NCI-H526 treated with DMSO at 0.1 percent for 48 hours (cell line): ENCODE data around the gene CELSR1.
"Not testable (repeated sequence)": the region's sequence is repeated elsewhere in the genome, so short reads cannot be mapped to it uniquely, and the experiment has no call there.

ENCODE experiments used
- DNase-seq: peaks from one replicate; lab custom pipeline; 2025; lab: John Stamatoyannopoulos, UW

CELSR1 gene

DNA sequence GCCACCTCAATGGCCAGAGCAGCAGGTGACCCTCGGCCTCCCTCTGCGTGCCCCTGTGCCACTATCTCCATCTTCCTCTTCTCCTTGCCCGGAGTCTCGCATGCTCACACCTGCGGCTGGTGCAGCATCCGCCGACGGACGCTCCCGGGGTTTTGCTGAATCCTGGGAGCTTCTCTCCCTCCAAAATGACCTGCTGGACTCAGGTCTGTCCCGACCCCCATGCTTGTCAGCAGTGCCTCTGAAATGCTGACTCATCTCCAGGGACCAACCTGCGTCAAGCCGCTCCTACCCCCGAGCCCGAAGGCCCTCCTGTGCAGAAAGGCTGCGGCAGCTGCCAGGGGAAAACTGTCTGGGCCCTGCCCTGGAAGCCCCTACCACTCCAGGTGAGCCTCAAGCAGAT is 58.4 kb downstream of the CELSR1 start:
- DNase-seq = no peak

DNA sequence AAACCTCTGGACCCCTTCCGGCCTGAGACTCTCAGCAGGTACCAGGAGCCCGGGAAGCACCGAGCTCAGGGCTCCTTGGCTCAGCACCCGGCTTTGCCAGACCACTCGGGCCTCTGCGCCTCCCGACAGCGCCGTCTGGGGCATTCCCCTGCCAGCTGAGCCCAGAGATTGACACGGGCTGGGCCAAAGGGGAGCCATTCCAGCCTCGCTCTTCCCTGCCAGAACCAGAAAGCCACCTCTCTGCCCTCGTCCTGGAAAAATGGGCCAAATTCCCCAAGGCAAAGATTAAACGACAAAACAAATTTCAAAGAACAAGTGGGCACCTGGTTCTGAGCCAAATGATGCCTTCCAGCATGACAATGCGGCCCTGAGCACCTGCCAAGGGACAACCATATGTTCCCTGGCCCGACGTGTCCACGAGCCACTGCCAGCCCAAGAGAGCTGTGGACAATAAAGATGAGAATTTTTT is 59.3 kb downstream of the CELSR1 start:
- no peak for DNase-seq

DNA sequence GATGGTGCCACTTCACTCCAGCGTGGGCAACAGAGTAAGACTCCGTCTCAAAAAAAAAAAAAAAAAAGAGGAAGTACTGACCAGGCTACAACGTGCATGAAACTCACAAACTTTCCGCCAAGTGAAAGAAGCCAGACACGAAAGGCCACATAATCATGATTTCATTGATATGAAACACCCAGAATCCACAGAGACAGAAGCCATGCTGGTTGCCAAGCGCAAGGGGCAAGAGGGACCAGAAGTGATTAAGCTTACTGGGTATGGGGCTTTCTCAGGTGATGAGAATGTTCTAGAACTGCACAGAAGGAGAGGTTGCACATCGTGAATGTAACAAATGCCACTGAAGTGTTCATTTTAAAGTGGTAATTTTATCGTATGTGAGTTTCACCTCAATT is 60.9 kb downstream of the CELSR1 start:
- DNase-seq = no peak

DNA sequence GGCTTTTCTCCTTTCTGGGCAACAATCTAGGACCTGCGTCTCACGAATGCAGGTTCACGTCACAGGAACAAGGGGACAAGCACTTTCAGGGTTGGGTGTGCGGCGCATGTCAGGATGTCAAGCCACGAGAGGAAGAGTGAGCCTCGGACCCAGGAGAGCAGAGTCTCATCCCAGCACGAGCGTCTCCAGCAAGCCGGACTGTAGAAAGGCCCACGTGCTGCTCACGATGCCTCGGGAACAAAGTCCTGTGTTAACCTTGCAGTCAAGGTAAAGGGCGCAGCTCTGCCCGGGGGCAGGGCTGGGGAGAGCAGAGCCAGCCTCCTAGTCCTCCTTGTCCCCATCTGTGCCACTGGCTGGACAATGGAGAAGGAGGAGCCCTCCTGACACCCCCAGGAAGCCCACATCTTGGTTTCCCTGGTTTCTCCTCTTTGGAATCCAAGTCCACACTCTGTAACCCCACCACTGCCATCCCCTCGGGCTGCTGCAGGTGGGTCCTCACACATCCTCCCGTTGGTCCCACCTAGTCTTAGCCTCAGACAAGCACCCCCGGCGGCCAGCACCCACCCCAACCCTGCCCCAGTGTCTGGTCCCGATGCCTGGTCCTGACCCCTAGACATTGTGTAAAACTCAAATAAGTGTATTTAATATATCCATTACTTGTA is 63.4 kb downstream of the CELSR1 start:
- no peak for DNase-seq

DNA sequence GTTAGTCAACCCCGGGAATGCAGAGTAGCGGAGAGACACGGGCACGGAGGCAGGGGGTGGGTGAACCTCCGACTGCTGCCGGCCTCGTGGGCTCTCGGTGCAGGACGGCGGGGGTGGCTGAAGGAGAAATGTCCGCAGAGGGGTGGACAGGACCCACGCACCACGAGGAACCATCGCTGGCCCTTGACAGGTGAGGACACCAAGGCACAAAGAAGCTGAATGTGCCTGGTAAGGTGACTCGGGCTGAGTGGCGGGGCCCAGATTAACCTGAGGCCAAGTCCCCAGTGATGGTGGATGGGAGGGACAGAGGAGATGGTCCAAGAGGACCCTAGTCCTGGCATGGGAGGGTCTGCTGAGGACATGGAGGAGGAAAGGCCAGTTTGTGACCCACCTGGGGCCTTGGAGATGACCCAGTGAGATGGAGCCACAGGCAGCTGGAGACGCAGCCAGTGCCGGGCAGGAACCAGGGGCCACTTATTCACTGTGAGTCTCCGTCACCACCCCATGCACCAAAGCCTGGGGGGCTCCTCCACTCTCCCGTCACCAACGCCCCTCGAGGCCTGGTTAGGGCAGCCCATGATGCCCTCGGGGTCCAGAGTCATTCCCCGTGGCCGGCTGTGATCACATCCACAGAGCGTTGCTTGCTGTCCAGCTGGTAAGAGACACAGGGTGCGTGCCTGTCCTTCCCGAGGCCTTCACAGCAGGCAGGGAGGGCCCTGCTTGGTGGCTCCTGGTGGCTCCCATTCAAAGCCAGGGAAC is 64.2 kb downstream of the CELSR1 start:
- no peak for DNase-seq

DNA sequence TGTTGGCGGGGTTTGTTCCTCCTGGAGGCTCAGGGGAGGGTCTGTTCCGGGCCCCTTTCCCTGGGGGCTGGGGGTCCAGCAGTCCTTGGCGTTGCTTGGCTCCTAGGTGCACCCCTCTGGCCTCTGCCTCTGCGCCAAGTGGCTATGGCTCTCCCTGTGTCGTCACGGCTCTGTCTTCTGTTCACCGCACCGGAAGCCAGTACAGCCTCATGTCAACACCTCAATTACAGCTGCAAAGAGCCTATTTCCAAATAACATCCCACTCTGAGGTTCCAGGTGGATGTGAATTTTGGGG is 64.8 kb downstream of the CELSR1 start:
- no peak for DNase-seq

DNA sequence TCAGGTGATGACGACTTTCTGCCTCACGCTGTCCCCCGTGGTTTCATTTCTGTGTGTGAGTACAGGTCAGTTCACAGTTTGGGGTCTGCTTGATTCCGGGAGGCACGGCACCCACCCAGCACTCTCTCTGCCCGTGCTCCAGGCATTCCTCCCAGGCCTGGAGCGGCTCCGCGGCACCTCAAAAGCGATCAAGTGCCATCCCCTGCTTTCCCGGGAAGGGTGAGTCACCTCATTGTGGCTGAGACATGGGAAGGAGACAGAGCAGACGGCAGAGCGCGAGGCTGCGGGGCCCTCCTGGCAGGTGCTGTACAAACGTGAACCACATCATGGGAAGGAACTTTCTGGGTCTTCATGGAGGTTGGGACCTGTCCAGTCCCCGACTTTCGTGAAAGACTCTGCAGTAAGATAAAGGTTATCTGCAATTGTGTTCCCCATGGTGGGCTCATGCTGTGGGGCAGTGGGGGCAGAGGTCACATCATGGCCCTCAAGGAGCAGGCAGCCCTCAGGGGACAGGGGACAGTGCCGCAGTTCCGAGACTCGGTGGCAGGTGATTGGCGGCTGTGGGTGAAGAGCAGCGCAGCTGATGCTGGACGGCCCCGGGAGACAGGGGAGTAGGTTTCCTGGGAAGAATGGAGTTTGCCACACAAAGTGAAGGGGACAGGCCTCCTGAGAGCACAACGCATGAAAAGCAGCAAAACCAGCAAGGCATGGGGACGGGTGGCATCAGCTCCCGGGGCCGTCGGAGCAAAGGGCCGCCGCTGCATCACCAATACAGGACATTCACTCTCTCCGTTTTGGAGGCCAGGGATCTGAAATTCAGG is 65.3 kb downstream of the CELSR1 start:
- no peak for DNase-seq

DNA sequence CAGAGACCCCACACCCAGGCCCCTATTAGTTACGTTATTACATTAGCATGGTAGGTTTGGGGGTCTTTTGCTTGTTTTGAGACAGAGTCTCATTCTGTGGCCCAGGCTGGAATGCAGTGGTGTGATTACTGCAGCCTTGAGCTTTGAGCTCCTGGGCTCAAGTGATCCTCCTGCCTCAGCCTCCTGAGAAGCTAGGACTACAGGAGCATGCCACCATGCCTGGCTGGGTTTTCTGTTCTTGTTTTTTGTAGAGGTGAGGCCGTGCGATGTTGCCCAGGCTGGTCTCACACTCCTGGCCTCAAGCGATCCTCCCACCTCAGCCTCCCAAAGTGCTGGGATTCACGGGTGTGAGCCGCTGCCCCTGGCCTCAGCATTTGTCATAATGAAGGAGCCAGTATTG is 66.1 kb downstream of the CELSR1 start:
- not testable (repeated sequence) for DNase-seq

DNA sequence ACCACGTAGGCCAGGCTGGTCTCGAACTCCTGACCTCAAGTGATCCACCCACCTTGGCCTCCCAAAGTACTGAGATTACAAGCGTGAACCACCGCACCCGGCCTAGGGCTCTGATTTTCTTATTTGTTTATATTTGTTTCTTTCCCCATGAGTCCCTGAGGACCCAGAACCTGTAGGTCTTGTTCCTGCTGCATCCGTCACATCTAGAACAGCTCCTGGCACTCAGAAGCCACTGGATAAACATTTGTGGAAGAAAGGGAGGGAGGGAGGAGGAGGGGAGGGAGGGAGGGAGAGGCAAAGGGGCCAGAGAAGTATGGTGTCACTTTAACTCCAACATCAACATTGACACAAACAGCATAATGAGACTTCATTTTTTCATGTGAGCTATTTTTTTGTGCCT is 67.7 kb downstream of the CELSR1 start:
- no peak for DNase-seq

DNA sequence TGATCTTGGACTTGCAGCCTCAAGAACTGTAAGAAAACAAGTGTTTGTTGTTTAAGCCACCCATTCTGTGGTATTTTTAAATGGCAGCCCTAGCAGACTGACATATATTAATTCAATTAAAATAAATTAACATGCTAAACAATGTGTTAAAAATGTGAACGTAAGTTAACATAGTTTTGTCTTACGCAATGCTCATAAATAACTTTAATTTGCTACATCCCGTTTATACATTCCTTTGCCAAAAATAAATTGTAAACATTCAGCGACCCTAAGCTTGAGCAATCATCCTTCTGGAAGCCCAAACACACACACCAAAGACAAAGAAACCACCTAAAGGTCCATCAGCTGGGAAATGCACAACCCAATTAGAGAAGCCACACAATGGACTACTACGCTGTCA is 70.4 kb downstream of the CELSR1 start:
- DNase-seq = no peak

DNA sequence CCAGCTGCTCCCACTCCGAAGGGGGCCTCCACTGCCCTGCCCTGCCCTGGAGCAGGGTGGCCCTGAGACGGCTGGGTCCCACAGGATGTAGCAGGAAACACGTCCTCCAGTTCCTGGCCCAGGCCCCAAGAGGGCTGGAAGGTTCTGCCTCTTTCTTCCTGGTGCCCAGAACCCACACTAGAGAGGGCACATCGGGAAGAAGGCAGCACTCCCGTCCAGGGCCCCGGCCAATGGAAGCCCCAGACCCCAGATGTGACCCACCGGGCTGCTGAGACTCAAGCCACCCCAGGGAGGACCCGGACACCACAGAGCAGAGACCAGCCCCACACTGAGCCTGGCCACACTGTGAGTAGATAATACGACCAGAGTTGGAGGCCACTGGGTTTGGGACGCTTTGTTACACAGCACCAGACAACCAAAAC is 71.2 kb downstream of the CELSR1 start:
- DNase-seq = no peak

DNA sequence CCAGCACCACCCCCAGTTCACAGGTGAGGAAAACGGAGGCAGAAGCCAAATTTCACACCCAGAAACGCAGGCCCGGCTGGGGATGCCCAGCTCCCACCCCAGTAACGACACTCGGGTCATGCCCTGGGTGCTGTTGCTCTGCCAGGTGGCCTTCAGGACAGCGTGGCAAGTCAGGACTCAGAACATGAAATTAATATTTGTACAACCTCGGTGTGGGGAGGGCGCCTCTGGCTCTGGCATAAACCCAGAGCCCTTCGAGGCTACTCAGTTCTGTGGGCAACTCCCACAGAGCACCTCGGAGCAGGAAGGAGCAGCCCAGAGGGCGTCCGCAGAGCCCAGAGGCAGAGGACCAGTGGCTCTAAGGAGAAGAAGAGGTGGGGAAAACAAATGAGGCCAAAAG is 71.6 kb downstream of the CELSR1 start:
- DNase-seq = no peak

DNA sequence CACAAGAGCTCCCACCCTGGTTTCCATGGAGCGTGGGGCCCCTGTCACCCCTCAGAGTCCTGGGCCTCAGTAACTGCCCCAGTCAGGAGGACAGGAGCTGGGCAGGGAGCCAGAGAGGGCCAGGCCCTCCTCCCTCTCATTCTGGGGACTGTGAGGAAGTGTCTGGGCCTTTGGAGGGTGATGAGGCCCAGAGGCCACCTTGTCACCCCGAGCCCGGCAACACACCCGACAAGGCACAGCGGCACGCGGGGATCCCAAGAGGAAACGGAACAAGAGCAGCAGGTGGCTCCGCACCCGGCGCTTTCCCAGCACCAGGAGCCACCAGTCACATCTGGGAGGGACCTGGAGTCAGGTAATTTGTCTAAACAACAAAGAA is 72.1 kb downstream of the CELSR1 start:
- DNase-seq = no peak

DNA sequence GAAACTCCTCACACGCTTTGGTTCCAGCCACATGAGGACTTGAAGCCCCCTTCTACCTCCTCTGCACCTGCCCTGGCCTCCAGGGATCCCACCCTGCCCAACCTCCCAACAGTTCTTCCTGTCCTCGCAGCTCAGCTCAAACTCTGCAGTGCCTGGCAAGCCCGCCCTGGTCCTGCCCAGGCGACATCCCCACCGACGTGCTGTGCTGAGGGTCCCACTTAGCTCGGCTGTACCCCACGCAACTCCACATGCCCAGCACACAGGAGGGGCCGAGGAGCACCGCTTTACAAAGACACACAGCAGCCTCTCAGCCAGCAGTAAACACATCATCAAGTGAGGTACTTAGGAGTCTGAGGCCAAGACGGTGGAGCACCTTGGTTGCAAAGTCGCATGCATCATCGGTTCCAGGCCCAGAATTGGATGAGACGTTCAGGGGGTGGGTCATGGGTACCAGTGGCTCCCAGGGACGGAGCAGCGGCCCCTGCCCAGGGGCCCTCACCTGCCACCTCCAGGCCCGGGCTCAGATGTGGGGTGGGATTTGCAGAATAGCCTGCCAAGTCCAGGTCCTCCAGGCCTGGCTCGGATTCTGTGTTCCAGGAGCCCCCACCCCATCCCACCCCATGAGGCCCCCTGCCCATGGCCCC is 72.6 kb downstream of the CELSR1 start:
- DNase-seq = no peak

DNA sequence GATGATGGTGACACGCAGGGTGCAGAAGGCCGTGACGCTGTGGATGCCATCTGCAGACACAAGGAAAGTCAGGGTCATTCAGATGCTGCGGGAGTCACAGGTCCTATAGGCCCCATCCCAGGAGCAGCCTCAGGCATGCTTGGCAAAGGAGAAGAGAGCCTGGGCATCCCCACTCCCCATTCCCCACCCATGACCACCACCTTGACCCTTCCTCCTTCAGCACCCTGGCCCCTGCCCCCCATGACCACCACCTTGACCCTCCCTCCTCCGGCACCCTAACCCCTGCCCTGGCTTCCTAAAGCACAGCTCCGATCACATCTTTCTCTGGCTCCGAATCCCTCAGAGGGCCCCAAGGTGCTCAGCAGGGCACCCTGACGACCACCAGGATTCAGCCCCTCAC is 73.1 kb downstream of the CELSR1 start:
- DNase-seq = no peak

DNA sequence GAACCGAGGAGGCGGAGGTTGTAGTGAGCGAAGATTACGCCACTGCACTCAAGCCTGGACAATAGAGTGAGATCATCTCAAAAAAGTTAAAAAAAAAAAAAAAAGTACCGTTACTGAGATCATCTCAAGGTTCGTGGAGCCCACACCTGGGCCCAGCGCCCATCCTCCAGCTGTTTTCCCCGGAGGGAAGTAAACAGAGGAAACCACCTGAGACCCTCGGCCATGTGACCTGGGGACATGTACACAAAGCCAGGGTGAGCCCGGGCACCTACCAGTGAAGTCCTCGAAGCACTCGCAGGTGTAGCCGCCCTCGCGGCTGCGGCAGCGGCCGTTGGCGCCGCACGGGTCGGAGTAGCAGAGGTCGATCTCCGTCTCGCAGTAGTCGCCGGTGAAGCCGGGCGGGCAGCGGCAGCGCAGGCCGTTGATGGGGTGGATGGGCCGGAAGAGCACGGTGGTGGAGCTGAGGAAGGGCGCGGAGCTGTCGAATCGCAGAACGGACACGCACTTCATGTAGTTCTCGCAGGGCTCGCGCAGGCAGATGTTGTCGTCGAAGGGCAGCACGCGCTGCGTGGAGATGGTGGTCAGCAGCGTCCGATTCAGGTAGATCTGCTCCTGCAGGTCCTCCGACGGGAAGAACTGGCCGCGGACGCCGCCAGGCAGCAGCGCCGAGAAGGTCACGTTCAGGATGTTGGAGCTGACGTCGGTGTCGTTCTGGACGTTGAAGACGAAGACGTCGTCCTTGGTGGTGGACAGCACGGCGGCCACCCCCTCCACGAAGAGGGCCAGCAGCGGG is 73.8 kb downstream of the CELSR1 start:
- no peak for DNase-seq

DNA sequence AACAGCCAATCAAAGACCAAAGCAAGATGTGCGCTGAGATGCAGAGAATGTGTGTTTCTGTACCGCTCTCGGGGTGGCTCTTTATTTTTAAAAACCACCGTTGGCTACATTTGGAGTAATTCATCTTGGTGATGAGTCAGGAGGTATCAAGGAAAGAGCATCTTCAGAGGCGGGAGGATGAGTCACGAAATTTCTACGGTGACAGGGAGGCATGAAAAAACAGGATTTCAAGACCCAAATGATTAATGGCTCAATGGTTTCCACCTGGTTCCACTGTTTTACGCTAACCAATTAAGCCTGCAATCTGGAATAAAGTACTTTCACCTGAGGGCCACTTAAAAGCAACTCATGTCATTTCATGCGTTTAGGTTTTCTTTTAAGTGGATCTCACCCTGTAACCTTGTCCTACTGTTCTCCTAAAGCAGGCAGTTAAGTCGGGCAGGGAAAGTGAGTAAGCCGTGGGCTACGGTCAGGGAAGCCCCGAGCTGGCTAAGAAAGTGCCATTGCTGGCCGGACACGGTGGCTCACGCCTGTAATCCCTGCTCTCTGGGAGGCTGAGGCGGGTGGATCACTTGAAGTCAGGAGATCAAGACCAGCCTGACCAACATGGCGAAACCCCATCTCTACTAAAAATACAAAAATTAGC is 74.6 kb downstream of the CELSR1 start:
- DNase-seq = no peak

DNA sequence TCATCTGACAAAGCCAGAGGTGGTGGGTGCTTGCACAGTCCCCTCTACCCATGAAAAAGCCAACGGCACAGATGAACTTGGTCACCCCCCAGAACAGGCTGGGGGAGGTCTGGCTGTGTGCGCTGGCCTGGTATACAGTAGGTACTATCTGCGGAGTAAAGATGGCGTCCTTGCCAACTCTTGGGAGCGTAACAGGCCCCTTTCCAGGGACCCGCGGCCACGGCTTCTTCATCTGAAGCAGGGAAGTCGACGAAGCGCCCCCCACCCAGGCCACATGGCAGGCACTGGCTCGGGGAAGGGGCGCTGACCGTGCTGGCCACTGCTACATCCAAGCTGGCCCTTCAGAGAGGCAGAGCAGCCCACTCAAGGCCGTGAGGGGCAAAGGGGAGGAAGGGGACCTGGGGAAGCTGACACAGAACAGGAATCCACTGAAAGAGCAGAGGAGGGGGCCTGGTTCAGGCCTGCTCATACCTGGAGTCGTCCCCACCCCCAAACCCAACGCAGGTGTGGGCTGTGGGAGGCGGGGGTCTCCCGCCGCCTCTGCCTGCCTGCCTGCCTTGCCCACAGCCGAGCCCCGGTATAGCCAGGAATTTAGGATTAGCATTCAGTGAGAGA is 75.7 kb downstream of the CELSR1 start:
- no peak for DNase-seq

DNA sequence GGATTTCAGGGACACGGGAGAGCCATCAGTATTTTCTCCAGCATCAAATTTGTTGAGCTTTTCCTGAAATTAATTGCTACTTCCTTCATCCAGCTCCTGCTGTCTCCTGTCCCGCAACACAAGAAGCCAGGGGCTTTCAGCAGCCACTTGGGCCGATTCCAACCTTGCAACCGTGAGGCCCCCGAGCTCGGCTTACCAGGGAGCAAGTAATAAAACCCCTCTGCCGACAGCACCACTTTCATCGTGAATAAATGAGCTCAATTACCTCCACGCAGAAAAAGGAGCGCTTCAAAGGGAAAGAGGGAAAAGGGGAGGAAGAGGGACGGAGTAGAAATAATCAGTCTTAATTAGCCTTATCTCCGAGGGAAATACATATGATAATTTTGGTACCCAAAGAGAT is 76.6 kb downstream of the CELSR1 start:
- DNase-seq = no peak

DNA sequence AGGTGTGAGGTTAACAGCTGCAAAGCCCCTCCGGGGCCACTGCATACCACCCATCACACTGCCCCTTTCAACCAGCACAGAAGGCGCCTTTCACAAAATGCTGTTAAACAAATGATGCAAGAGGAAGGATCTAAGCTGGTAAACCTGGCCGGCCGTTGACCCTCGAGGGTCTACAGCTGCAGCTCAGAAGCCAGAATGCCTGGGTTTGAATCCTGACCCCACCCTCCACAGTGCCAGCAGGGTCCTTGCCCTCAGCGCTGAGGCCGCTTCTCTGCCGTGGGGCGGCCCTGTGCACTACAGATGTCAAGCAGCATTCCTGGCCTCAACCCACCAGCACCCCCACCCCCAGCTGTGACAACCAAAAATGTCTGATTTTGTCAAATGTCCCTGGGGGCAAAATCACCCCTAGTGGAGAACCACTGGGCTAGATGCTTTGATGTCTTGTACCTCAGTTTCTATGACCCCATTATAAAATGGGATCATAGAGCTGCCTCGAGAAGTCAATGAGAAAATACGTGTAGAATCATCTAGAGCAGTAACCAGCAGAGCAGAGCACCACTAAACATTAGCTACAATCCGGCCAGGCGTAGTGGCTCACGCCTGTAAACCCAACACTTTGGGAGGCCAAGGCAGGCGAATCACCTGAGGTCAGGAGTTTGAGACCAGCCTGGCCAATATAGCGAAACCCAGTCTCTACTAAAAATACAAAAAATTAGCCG is 77.9 kb downstream of the CELSR1 start:
- no peak for DNase-seq
